Adrenal gland (tissue), 12 donors: ENCODE data around the gene TTYH3. TPM values are rescaled to one million over a fixed set of nuclear protein-coding genes. Genes with fewer than 3 reads are reported as not detected.

Experiments used
- DNase-seq, 7 donors: peaks; one replicate each; pipeline ENCODE4 v3.0.0-alpha.2; 2019 to 2020
- H3K27ac ChIP-seq, 5 donors: fragments of 200-600 bp; sonication (generic) in 4 of 5; 1 replicate in 3 of 5; 2 replicates in 2 of 5; pipeline versions ENCODE4 v1.5.1 to v1.8.0; 2016 to 2020; ENCODE audit warnings: mild to moderate bottlenecking in 1 of 5
- H3K27me3 ChIP-seq: fragments of 200-600 bp; 2 replicates; pipeline ENCODE4 v1.8.0; 2021
- H3K36me3 ChIP-seq, 2 donors: fragments of 200-600 bp; replicated peaks in 1 of 2; 1 replicate in 1 of 2; 2 replicates in 1 of 2; pipeline versions ENCODE4 v1.5.1 to v1.8.0; 2018 to 2022
- H3K4me1 ChIP-seq, 2 donors: fragments of 200-600 bp; replicated peaks in 1 of 2; 1 replicate in 1 of 2; 2 replicates in 1 of 2; pipeline versions ENCODE4 v1.5.1 to v1.8.0; 2018 to 2021
- H3K4me3 ChIP-seq, 4 donors: fragments of 200-600 bp; sonication (generic) in 3 of 4; one replicate each; pipeline ENCODE4 v1.5.1; 2016 to 2018
- H3K9me3 ChIP-seq, 3 donors: fragments of 200-600 bp; sonication (generic) in 1 of 3; replicated peaks in 1 of 3; 1 replicate in 2 of 3; 2 replicates in 1 of 3; pipeline versions ENCODE4 v1.5.1 to v1.8.0; 2016 to 2021
- POLR2A ChIP-seq, 2 donors: fragments of 450-650 bp; IDR thresholded peaks; one replicate each; pipeline ENCODE4 v1.6.1; 2017; ENCODE audit warnings: antibody characterized with exemption in 2 of 2, mild to moderate bottlenecking in 2 of 2, moderate library complexity in 1 of 2
- WGBS, 4 donors: extraction: QIAGEN DNeasy Blood & Tissue Kit in 2 of 4; methylation state at CpG; one replicate each; pipeline versions ENCODE4 v1.1.5 to v1.1.7; 2013 to 2017; 5-methylcytosine and 5-hydroxymethylcytosine counted together
- intact Hi-C, 2 donors: fragments of 100-400 bp; cut with DNase I; formaldehyde crosslinking; loops; one replicate each; pipeline versions ENCODE4 v1.14.1 to v1.15.0; 2022 to 2023
- polyA plus RNA-seq, 3 donors: library from polyadenylated mRNA; stranded (reverse); fragments of 200-250 nt in 2 of 3; fragments of 350-450 nt in 1 of 3; fragmentation: Illumina TruSeq in 1 of 3; extraction: RNeasy Lipid Tissue Mini Kit (QIAGEN cat#74804) in 1 of 3; gene quantifications; one replicate each; pipeline ENCODE4 v1.2.3, GENCODE V29; 2013 to 2014
- total RNA-seq, 9 donors: library from RNA; depleted of rRNA in 4 of 9; stranded (reverse); fragments of >200 nt in 4 of 9; fragments of 120-200 nt in 1 of 9; fragmentation: NEBNext Ultra II Directional in 1 of 9; extraction: Animal tissue kit (Norgen Biotek cat#: 25700) in 1 of 9; gene quantifications; one replicate each; pipeline versions ENCODE4 v1.1.0 to v1.2.4, GENCODE V29; 2013 to 2023
- TF ChIP-seq, protein P1 (sequence below), 6 experiments: fragments of 450-650 bp in 4 of 6; fragments of 200-600 bp in 2 of 6; sonication (generic) in 1 of 6; IDR thresholded peaks; 1 replicate in 5 of 6; 2 replicates in 1 of 6; pipeline versions ENCODE4 v1.5.1 to v1.8.0; 2016 to 2021; ENCODE audit warnings: antibody characterized with exemption in 6 of 6, mild to moderate bottlenecking in 2 of 6, moderate library complexity in 1 of 6
- donor health status: healthy with polysubstance abuse.
- donor health status: Bipolar disorder and iron deficiency.
- donor health status: DM: yes; HTN: yes; CAD: no.
- donor health status: DM: no; HTN: no; CAD: no.
- donor health status: DM: no; HTN: no; CAD: no.
- donor health status: DM: yes; HTN: yes; CAD: no.

TTYH3 gene
- total and polyA plus RNA-seq, 12 donors = 5.2 to 86.3 (median 53.2) TPM

DNA sequence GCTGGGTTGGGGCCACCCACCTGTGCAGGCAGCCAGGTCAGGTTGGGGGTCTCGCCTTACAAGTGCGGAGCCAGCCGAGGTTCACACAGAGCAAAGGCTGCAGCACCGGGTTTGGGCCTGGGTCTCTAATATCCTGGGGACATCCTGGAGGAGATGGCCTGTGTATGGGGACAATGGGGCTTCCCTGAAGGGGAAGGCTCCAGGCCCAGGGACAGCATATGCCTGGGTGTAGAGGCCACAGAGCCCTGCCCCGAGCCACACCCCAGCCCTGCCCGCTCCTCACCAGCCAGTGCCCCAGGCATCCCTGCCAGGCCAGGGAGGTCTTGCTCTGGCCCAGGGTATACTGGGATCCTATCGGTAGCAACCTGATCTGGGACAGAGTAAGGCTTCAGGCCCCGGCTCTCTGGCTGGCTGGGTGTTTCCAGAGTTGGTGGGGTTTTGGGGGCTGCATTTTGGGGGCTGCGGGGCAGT, 9.1 kb downstream of the TTYH3 start:
- Histone ChIP-seq H3K9me3 (no peaks in the 10 kb centered on the region), H3K27me3 (no peaks in the 10 kb centered on the region), H3K27ac (peak overlapping the region; percentile 85 to 98 (median 97)), H3K4me3 (peak overlapping the region in 1 of 4 donors; percentile 30), H3K4me1 (peaks cover 63 to 84% of the 10 kb centered on the region in 2 donors), H3K36me3 (no peaks in the 10 kb centered on the region)
- 64 to 75% (median 71%) methylated on average over 5 to 9 of the region's 9 CpGs; no CpG with 5 or more reads in 1 of the 4 donors for WGBS, 4 donors
- TF ChIP-seq, protein P1, sequence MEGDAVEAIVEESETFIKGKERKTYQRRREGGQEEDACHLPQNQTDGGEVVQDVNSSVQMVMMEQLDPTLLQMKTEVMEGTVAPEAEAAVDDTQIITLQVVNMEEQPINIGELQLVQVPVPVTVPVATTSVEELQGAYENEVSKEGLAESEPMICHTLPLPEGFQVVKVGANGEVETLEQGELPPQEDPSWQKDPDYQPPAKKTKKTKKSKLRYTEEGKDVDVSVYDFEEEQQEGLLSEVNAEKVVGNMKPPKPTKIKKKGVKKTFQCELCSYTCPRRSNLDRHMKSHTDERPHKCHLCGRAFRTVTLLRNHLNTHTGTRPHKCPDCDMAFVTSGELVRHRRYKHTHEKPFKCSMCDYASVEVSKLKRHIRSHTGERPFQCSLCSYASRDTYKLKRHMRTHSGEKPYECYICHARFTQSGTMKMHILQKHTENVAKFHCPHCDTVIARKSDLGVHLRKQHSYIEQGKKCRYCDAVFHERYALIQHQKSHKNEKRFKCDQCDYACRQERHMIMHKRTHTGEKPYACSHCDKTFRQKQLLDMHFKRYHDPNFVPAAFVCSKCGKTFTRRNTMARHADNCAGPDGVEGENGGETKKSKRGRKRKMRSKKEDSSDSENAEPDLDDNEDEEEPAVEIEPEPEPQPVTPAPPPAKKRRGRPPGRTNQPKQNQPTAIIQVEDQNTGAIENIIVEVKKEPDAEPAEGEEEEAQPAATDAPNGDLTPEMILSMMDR (IDR thresholded peaks at IDR 0.05) = no peak
- no peak for TF ChIP-seq POLR2A (IDR thresholded peaks at IDR 0.05)
- DNase-seq = peak in 4 of 7 donors; percentile 38 to 53 (median 47)
- intact Hi-C loops = no loop called here

DNA sequence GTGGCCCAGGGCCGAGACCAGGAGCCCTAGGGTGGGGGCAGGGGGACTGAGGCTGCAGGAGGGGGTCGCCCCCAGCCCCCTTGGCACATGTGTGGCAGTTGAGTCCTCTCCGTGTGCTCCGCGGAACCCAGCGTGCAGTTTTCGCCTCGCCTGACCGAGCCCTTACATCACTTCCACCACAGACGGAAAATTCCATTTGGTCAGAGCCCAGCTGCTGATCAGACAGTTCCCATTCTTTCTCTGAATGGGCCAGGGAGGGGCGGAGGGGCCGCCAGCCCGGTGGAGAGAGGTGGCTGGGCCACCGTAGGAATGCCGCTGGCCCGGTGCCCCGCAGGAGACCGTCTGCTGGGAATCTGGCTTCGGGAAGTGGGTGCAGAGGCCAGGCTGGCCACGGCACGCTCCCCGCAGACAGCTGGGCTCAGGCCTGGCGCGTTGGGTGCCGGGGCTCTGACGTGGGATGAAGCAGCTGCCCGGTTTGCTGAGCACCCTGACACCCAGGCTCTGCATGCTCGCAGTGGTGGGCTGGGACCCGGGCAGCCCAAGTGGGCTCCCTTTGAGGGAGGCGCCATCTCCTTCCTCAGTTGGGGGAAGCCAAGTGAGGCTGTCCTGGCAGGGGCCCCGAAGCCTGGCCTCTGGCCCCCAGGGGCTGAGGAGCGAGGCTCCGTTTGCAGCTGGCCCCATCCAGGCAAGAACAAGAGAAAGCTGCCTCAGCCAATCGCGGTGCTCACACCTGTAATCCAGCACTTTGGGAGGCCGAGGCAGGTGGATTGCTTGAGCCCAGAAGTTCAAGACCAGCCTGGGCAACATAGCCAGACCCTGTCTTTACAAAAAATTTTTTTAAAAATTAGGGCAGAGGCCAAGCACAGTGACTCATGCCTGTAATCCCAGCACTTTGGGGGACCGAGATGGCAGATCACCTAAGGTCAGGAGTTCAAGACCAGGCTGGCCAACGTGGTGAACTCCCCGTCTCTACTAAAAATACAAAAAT, 9.9 kb downstream of the TTYH3 start:
- no peaks in the 10 kb centered on the region for H3K27me3 ChIP-seq
- no peaks in the 10 kb centered on the region for H3K9me3 ChIP-seq
- peak; percentile 92 to 99 (median 98) for DNase-seq
- intact Hi-C loops = no loop called here
- TF ChIP-seq, protein P1 (IDR thresholded peaks at IDR 0.05) = peak in 1 of 6 experiments; percentile 31
- peak; percentile 44 to 55 for TF ChIP-seq POLR2A (IDR thresholded peaks at IDR 0.05)
- H3K27ac ChIP-seq = peak overlapping the region; percentile 85 to 98 (median 97)
- no peaks in the 10 kb centered on the region for H3K36me3 ChIP-seq
- WGBS, 4 donors = 20 to 27% (median 24%) methylated on average over 4 to 39 of the region's 39 CpGs
- peak overlapping the region in 1 of 4 donors; percentile 30 for H3K4me3 ChIP-seq
- H3K4me1 ChIP-seq = peaks cover 55 to 76% of the 10 kb centered on the region in 2 donors

DNA sequence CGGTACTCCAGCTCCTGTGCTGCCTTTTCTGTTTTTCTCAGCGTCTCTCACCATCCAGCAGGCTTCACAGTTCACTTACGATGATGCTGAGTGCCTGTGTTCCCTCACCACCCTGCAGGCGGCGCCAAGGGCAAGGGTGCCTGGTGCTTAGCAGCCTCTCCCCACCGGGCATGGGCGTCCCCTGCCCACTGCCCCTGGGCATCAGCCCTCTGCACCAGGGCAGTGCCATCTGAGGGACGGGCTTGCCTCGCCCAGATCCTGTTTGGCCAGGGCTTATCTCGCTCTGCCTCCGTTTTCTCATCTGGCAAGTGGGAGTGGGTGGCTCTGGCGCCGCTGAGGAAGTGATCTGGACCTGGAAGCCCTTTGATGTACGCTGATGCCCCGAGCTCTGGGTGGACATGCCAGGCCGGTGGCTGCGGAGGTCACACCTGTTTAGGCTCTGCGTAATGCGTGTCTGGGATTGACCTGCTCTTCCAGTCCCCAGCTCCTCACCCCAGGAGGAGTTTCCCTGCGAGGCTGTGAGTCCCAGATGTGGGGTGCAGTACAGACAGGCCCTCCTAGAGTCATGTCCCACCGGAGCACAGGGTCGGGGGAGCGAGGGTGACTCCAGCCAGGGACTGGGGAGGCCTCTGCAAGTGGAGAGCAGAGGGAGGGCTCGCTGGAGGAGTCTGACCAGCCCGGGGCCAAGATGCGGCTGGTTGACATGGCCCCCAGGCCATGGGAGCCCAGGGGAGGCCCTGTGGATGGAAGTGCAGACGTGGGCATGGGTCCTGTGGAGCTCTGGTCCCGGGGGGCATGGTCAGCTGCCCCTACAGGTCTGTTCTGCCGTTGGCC, 11.8 kb downstream of the TTYH3 start:
- intact Hi-C loops = no loop called here
- no peak for DNase-seq
- TF ChIP-seq POLR2A (IDR thresholded peaks at IDR 0.05) = no peak
- TF ChIP-seq, protein P1 (IDR thresholded peaks at IDR 0.05) = peak in 1 of 6 experiments; percentile 14
- Histone ChIP-seq H3K27ac (peak overlapping the region in 2 of 5 donors; percentile 29 to 42), H3K4me1 (peaks cover 36 to 57% of the 10 kb centered on the region in 2 donors), H3K36me3 (peaks cover 0 to 17% of the 10 kb centered on the region in 2 donors), H3K9me3 (no peaks in the 10 kb centered on the region), H3K27me3 (no peaks in the 10 kb centered on the region), H3K4me3 (no peak overlapping the region)
- 85 to 89% (median 86%) methylated on average over 12 to 29 of the region's 29 CpGs for WGBS, 4 donors

DNA sequence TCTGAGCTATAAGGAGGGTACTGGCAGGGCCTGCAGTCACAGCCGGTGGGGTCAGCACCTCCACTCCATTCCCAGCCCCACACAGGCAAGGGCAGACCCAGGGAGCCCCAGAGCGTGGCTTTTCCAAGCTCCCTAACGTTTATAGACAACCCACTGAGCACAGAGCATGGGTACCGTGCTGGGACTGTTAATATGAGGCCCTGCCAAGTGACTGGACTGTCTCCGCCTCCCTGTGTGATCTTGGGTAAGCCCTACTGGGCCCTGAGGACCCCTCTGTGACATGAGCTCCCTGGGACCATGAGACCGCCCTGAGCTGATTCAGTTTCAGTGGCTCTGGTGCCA, 12.4 kb downstream of the TTYH3 start:
- H3K4me1 ChIP-seq = peaks cover 30 to 51% of the 10 kb centered on the region in 2 donors
- no peak overlapping the region for H3K4me3 ChIP-seq
- 79 to 100% (median 83%) methylated on average over 2 to 6 of the region's 6 CpGs for WGBS, 4 donors
- H3K27me3 ChIP-seq = no peaks in the 10 kb centered on the region
- no peak for TF ChIP-seq POLR2A (IDR thresholded peaks at IDR 0.05)
- TF ChIP-seq, protein P1 (IDR thresholded peaks at IDR 0.05) = no peak
- intact Hi-C loops = no loop called here
- H3K36me3 ChIP-seq = peaks cover 0 to 17% of the 10 kb centered on the region in 2 donors
- DNase-seq = no peak
- no peaks in the 10 kb centered on the region for H3K9me3 ChIP-seq
- peak overlapping the region in 1 of 5 donors; percentile 42 for H3K27ac ChIP-seq
